C4-2B (cell line): ENCODE results near the gene UVRAG.

Experiments
- ZFX ChIP-seq: fragments of 450-650 bp; IDR thresholded peaks from 2 replicates; pipeline ENCODE4 v1.6.1; 2017
- TF ChIP-seq, protein P1 (sequence below): fragments of 450-650 bp; conservative IDR thresholded peaks from 2 replicates; pipeline ENCODE4 v1.5.1; 2017; ENCODE audit warnings: mild to moderate bottlenecking

DNA sequence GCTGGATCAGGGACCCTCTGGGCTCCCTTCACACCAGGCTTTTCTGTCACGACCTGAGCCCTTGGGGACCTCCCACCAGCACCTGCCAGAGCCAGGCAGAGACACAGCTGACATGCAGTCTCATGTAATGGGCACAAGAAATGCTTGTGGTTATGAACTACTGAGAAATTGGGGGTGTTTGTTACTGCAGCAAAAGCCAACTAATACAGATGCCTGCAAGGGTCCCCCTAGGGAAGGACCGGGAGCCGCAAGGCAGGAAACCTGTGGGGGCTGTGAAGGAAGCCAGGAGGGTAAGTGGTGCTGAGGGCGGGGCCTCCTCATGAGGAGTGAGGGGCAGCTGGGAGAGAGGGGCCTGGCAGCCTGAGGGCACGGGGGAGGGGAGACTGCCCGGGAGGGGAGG is 374.7 kb downstream of the UVRAG start:
- TF ChIP-seq, protein P1, sequence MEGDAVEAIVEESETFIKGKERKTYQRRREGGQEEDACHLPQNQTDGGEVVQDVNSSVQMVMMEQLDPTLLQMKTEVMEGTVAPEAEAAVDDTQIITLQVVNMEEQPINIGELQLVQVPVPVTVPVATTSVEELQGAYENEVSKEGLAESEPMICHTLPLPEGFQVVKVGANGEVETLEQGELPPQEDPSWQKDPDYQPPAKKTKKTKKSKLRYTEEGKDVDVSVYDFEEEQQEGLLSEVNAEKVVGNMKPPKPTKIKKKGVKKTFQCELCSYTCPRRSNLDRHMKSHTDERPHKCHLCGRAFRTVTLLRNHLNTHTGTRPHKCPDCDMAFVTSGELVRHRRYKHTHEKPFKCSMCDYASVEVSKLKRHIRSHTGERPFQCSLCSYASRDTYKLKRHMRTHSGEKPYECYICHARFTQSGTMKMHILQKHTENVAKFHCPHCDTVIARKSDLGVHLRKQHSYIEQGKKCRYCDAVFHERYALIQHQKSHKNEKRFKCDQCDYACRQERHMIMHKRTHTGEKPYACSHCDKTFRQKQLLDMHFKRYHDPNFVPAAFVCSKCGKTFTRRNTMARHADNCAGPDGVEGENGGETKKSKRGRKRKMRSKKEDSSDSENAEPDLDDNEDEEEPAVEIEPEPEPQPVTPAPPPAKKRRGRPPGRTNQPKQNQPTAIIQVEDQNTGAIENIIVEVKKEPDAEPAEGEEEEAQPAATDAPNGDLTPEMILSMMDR: no peak
- no peak for TF ChIP-seq ZFX
